HepG2 (cell line): ENCODE measurements around the gene ZBTB7A. TPM values are rescaled to one million over a fixed set of nuclear protein-coding genes. Genes with fewer than 3 reads are reported as not detected.

Experiments
- AKNA ChIP-seq: sonication (generic); formaldehyde crosslinking; IDR thresholded peaks from 2 replicates; pipeline ENCODE4 v1.4.0; 2020; ENCODE audit warnings: missing genetic modification reagents, borderline replicate concordance
- ARID5B ChIP-seq: IDR thresholded peaks from 2 replicates; pipeline ENCODE4 v1.4.0; 2020; ENCODE audit warnings: mild to moderate bottlenecking, missing genetic modification reagents
- GLI4 ChIP-seq: sonication (generic); formaldehyde crosslinking; IDR thresholded peaks from 2 replicates; pipeline ENCODE4 v1.5.1; 2020; ENCODE audit warnings: missing genetic modification reagents, mild to moderate bottlenecking, moderate library complexity, borderline replicate concordance
- HOXA5 ChIP-seq: sonication (generic); formaldehyde crosslinking; IDR thresholded peaks from 2 replicates; pipeline ENCODE4 v1.4.0; 2020; ENCODE audit warnings: missing genetic modification reagents
- KDM1A ChIP-seq: IDR thresholded peaks from 2 replicates; pipeline ENCODE4 v1.6.1; 2016; ENCODE audit warnings: missing compliant biosample characterization
- KLF6 ChIP-seq: IDR thresholded peaks from 2 replicates; pipeline ENCODE4 v1.8.0; 2016; ENCODE audit warnings: missing biosample characterization, missing genetic modification reagents
- RNF219 ChIP-seq: sonication (generic); formaldehyde crosslinking; IDR thresholded peaks from 2 replicates; pipeline ENCODE4 v1.5.0; 2020; ENCODE audit warnings: mild to moderate bottlenecking, missing genetic modification reagents
- SP4 ChIP-seq: sonication (generic); formaldehyde crosslinking; IDR thresholded peaks from 2 replicates; pipeline ENCODE4 v1.8.1; 2023; ENCODE audit warnings: mild to moderate bottlenecking, missing genetic modification reagents
- YEATS2 ChIP-seq: sonication (generic); formaldehyde crosslinking; IDR thresholded peaks from 2 replicates; pipeline ENCODE4 v1.4.0; 2020; ENCODE audit warnings: missing genetic modification reagents, borderline replicate concordance
- ZNF12 ChIP-seq: sonication (generic); formaldehyde crosslinking; IDR thresholded peaks from 2 replicates; pipeline ENCODE4 v1.5.0; 2020; ENCODE audit warnings: missing genetic modification reagents
- ZNF790 ChIP-seq: sonication (generic); formaldehyde crosslinking; IDR thresholded peaks from 2 replicates; pipeline ENCODE4 v1.8.0; 2022; ENCODE audit warnings: missing genetic modification reagents, mild to moderate bottlenecking, borderline replicate concordance
- ZUFSP ChIP-seq: sonication (generic); formaldehyde crosslinking; IDR thresholded peaks from 2 replicates; pipeline ENCODE4 v1.9.0; 2021; ENCODE audit warnings: missing genetic modification reagents, mild to moderate bottlenecking, borderline replicate concordance
- polyA plus RNA-seq, 8 experiments: library from polyadenylated mRNA; depleted of rRNA in 3 of 8; stranded (reverse) in 7 of 8; unstranded in 1 of 8; fragments of >200 nt; fragmentation: Illumina TruSeq in 4 of 8; extraction: Trizol in 4 of 8; gene quantifications; 2 replicates each; pipeline versions ENCODE4 v1.2.1 to v1.2.3, GENCODE V29; 2011 to 2016; ENCODE audit warnings: low read depth in 4 of 8, missing spikeins in 1 of 8, mixed read lengths in 1 of 8; ENCODE audit not compliant: insufficient read depth in 1 of 8
- total RNA-seq, 5 experiments: library from RNA; depleted of rRNA; stranded (reverse); fragments of >200 nt; fragmentation: Illumina TruSeq; extraction: Trizol; gene quantifications; 2 replicates each; pipeline ENCODE4 v1.2.3, GENCODE V29; 2016; ENCODE audit warnings: low read depth in 1 of 5
- TF ChIP-seq, protein P1 (sequence below): sonication (generic); formaldehyde crosslinking; IDR thresholded peaks from 2 replicates; pipeline ENCODE4 v1.5.0; 2020; ENCODE audit warnings: missing genetic modification reagents

The ZBTB7A gene
- total and polyA plus RNA-seq, 2 of the 13 experiments (the other 11 are each of a cell fraction or from before 2014, with no cell fraction given) = 3.6 to 4.0 TPM

- no peak for TF ChIP-seq AKNA (CRISPR knock-in tag)
- TF ChIP-seq, protein P1, sequence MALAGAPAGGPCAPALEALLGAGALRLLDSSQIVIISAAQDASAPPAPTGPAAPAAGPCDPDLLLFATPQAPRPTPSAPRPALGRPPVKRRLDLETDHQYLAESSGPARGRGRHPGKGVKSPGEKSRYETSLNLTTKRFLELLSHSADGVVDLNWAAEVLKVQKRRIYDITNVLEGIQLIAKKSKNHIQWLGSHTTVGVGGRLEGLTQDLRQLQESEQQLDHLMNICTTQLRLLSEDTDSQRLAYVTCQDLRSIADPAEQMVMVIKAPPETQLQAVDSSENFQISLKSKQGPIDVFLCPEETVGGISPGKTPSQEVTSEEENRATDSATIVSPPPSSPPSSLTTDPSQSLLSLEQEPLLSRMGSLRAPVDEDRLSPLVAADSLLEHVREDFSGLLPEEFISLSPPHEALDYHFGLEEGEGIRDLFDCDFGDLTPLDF (CRISPR knock-in tag) = peak; percentile 67; the same call in 1 of the 2 replicates
- peak; percentile 65; the same call in 1 of the 2 replicates for TF ChIP-seq YEATS2
- 0 out of 2 replicates have a peak, but pooled peaks have one; percentile 24 for TF ChIP-seq GLI4 (CRISPR knock-in tag)
- TF ChIP-seq KDM1A (CRISPR knock-in tag) = peak; percentile 97
- TF ChIP-seq ZNF790 (CRISPR knock-in tag) = no peak
- TF ChIP-seq HOXA5 (CRISPR knock-in tag) = no peak
- TF ChIP-seq ARID5B (CRISPR knock-in tag) = peak; percentile 32; the same call in 1 of the 2 replicates
- TF ChIP-seq ZNF12 (CRISPR knock-in tag) = peak; percentile 11; the same call in 1 of the 2 replicates
- TF ChIP-seq ZUFSP (CRISPR knock-in tag) = no peak
- no peak for TF ChIP-seq RNF219 (CRISPR knock-in tag)
- 0 out of 2 replicates have a peak, but pooled peaks have one; percentile 16 for TF ChIP-seq SP4 (CRISPR knock-in tag)
- TF ChIP-seq KLF6 (CRISPR knock-in tag) = peak; percentile 91
Measured at GRCh38 chr19:4057931-4058692, 8.6 kb downstream of the ZBTB7A start (continued).
